ENCODE data around the gene LRRTM4.

GRCh38 chr2:77007686-77008085 is 514.5 kb downstream of the LRRTM4 start:
- TF ChIP-seq CTCF (conservative IDR thresholded peaks at IDR 0.05; ENCODE audit: low read length) (no peak), EZH2phosphoT487 (IDR thresholded peaks at IDR 0.05; ENCODE audit: borderline replicate concordance, low read depth, low read length) (no peak)
